ENCODE measurements around the gene DRICH1.
"Not testable (repeated sequence)": the region's sequence is repeated elsewhere in the genome, so short reads cannot be mapped to it uniquely, and the experiment has no call there.

DRICH1 gene

GRCh38 chr22:23651676-23652075, 19.6 kb upstream of the DRICH1 start:
- in situ Hi-C loops (cut with MboI; ENCODE audit: low sequenced_read_pairs) = no loop called here

GRCh38 chr22:23649071-23649501, 17.0 kb upstream of the DRICH1 start:
- in situ Hi-C loops (cut with MboI; ENCODE audit: low sequenced_read_pairs) = no loop called here

GRCh38 chr22:23646526-23646925, 14.4 kb upstream of the DRICH1 start:
- in situ Hi-C loops (cut with MboI; ENCODE audit: low sequenced_read_pairs) = not testable (repeated sequence)

- in situ Hi-C loops (cut with MboI; ENCODE audit: low sequenced_read_pairs) = not testable (repeated sequence)
Observed at GRCh38 chr22:23640206-23640605, 8.1 kb upstream of the DRICH1 start.

GRCh38 chr22:23639661-23640060, 7.5 kb upstream of the DRICH1 start:
- in situ Hi-C loops (cut with MboI; ENCODE audit: low sequenced_read_pairs) = no loop called here

GRCh38 chr22:23638611-23639010, 6.5 kb upstream of the DRICH1 start:
- in situ Hi-C loops (cut with MboI; ENCODE audit: low sequenced_read_pairs) = no loop called here

GRCh38 chr22:23635291-23635690, 3.2 kb upstream of the DRICH1 start:
- in situ Hi-C loops (cut with MboI; ENCODE audit: low sequenced_read_pairs) = not testable (repeated sequence)

GRCh38 chr22:23628056-23628743, 3.9 kb downstream of the DRICH1 start:
- in situ Hi-C loops (cut with MboI; ENCODE audit: low sequenced_read_pairs) = not testable (repeated sequence)

GRCh38 chr22:23627401-23628055, 4.6 kb downstream of the DRICH1 start:
- in situ Hi-C loops (cut with MboI; ENCODE audit: low sequenced_read_pairs) = not testable (repeated sequence)

GRCh38 chr22:23626286-23626975, 5.7 kb downstream of the DRICH1 start:
- in situ Hi-C loops (cut with MboI; ENCODE audit: low sequenced_read_pairs) = no loop called here

GRCh38 chr22:23622634-23623033, 9.5 kb downstream of the DRICH1 start:
- in situ Hi-C loops (cut with MboI; ENCODE audit: low sequenced_read_pairs) = no loop called here

- in situ Hi-C loops (cut with MboI; ENCODE audit: low sequenced_read_pairs) = not testable (repeated sequence)
Observed at GRCh38 chr22:23621916-23622315, 10.2 kb downstream of the DRICH1 start.

GRCh38 chr22:23621082-23621780, 10.9 kb downstream of the DRICH1 start:
- in situ Hi-C loops (cut with MboI; ENCODE audit: low sequenced_read_pairs) = no loop called here

- in situ Hi-C loops (cut with MboI; ENCODE audit: low sequenced_read_pairs) = no loop called here
Observed at GRCh38 chr22:23613193-23613972, 18.7 kb downstream of the DRICH1 start.

GRCh38 chr22:23609983-23610781, 21.9 kb downstream of the DRICH1 start:
- in situ Hi-C loops (cut with MboI; ENCODE audit: low sequenced_read_pairs) = no loop called here

- in situ Hi-C loops (cut with MboI; ENCODE audit: low sequenced_read_pairs) = no loop called here
Observed at GRCh38 chr22:23608583-23608982, 23.5 kb downstream of the DRICH1 start.

- in situ Hi-C loops (cut with MboI; ENCODE audit: low sequenced_read_pairs) = no loop called here
Observed at GRCh38 chr22:23606204-23607131, 25.7 kb downstream of the DRICH1 start.

GRCh38 chr22:23604939-23605712, 27.0 kb downstream of the DRICH1 start:
- in situ Hi-C loops (cut with MboI; ENCODE audit: low sequenced_read_pairs) = no loop called here
